Right atrium auricular region (tissue), 2 donors: Measurements from ENCODE around the gene RHOU. TPM values are rescaled to one million over a fixed set of nuclear protein-coding genes. Genes with fewer than 3 reads are reported as not detected.

Experiments
- DNase-seq: peaks from one replicate; pipeline ENCODE4 v3.0.0-alpha.2; 2019; ENCODE audit warnings: low spot score
- H3K27ac ChIP-seq, 2 donors: fragments of 200-600 bp; sonication (generic); 1 replicate in 1 of 2; 2 replicates in 1 of 2; pipeline ENCODE4 v1.5.1; 2016 to 2019
- H3K27me3 ChIP-seq, 2 donors: fragments of 200-600 bp; sonication (generic); one replicate each; pipeline versions ENCODE4 v1.5.1 to v1.6.0; 2017 to 2019
- H3K36me3 ChIP-seq: fragments of 200-600 bp; sonication (generic); one replicate; pipeline ENCODE4 v1.5.1; 2016
- H3K4me1 ChIP-seq, 2 donors: fragments of 200-600 bp; sonication (generic); one replicate each; pipeline versions ENCODE4 v1.5.1 to v1.6.0; 2017 to 2019
- H3K4me3 ChIP-seq, 2 donors: fragments of 200-600 bp; sonication (generic); 1 replicate in 1 of 2; 2 replicates in 1 of 2; pipeline ENCODE4 v1.5.1; 2017 to 2019; ENCODE audit warnings: mild to moderate bottlenecking in 1 of 2, moderate library complexity in 1 of 2
- H3K9me3 ChIP-seq, 2 donors: fragments of 200-600 bp; sonication (generic); one replicate each; pipeline ENCODE4 v1.5.1; 2019
- total RNA-seq, 2 donors: library from RNA; depleted of rRNA; stranded (reverse); fragments of >200 nt; gene quantifications; one replicate each; pipeline ENCODE4 v1.1.0, GENCODE V29; 2016
- TF ChIP-seq, protein P1 (sequence below), 2 donors: fragments of 200-600 bp; sonication (generic); IDR thresholded peaks; one replicate each; pipeline ENCODE4 v1.5.1; 2019; ENCODE audit warnings: antibody characterized with exemption in 2 of 2

The RHOU gene
- total RNA-seq, 2 donors from 2014 or later, result 6.0 to 12.2 TPM

DNA sequence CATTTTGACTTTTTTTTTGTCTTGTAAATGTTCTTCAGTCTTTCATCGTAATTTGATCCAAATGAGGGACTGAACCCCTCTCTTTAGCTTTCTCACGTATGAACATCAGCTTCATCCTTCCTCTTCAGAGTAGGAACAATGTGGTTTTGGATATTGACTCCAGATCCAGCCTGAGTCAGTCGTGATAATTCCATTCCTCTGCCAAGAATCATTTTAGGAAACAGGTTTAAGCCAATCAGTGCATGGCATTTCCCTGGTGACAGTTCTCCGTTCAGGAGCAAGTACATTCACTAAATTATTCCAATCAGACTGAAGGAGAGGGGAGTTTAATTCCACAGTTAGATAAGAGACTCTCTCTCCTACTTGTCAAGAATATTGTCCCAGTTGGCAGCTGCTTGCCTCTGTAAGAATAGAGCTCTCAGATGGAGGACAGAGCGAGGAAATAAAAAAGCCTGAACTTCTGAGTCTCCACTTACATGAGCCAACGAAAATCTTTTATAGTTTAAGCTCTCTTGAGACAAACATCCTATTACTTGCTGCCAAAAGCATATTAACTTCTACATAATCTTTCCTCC is 18.6 kb downstream of the RHOU start:
- peaks cover 0 to 3% of the 10 kb centered on the region in 2 donors for H3K9me3 ChIP-seq
- TF ChIP-seq, protein P1, sequence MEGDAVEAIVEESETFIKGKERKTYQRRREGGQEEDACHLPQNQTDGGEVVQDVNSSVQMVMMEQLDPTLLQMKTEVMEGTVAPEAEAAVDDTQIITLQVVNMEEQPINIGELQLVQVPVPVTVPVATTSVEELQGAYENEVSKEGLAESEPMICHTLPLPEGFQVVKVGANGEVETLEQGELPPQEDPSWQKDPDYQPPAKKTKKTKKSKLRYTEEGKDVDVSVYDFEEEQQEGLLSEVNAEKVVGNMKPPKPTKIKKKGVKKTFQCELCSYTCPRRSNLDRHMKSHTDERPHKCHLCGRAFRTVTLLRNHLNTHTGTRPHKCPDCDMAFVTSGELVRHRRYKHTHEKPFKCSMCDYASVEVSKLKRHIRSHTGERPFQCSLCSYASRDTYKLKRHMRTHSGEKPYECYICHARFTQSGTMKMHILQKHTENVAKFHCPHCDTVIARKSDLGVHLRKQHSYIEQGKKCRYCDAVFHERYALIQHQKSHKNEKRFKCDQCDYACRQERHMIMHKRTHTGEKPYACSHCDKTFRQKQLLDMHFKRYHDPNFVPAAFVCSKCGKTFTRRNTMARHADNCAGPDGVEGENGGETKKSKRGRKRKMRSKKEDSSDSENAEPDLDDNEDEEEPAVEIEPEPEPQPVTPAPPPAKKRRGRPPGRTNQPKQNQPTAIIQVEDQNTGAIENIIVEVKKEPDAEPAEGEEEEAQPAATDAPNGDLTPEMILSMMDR (IDR thresholded peaks at IDR 0.05), result no peak
- H3K36me3 ChIP-seq, result no peaks in the 10 kb centered on the region
- no peak overlapping the region for H3K4me3 ChIP-seq
- no peak for DNase-seq
- no peak overlapping the region for H3K27ac ChIP-seq
- H3K4me1 ChIP-seq, result no peaks in the 10 kb centered on the region
- H3K27me3 ChIP-seq, result no peaks in the 10 kb centered on the region

DNA sequence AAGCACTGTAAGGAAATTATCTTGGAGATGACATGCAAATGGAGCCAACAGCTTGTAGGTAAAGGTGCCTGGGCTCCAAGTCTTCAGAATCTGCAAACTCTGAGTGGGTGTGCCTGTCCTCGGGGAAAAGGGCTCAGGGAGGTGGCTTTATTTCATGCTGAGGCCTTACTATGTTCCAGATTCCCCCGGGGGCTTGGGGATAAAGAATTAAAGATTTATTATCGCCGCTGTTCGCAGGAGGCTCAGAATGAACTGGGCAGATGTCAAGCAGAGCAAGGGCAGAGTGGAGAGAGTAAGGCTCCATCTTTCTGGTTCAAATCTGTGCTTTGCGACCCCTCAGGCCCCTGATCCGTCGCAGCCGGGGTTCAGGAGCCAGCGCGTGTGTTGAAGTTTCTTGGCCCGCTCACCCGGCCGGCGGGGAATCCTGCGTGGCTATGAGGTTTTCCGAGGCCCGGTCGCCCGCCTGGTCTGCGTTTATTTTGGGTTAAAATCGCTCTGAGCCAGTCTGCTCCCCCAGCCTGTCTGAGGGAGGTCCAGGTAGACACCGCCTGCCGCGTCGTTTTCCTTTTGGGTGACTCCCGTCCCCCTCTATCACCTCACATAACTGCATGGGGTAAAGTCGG is 19.5 kb downstream of the RHOU start:
- TF ChIP-seq, protein P1 (IDR thresholded peaks at IDR 0.05), result no peak
- Histone ChIP-seq H3K4me1 (no peaks in the 10 kb centered on the region), H3K9me3 (peaks cover 0 to 3% of the 10 kb centered on the region in 2 donors), H3K27ac (no peak overlapping the region), H3K36me3 (no peaks in the 10 kb centered on the region), H3K27me3 (no peaks in the 10 kb centered on the region), H3K4me3 (no peak overlapping the region)
- DNase-seq, result no peak

DNA sequence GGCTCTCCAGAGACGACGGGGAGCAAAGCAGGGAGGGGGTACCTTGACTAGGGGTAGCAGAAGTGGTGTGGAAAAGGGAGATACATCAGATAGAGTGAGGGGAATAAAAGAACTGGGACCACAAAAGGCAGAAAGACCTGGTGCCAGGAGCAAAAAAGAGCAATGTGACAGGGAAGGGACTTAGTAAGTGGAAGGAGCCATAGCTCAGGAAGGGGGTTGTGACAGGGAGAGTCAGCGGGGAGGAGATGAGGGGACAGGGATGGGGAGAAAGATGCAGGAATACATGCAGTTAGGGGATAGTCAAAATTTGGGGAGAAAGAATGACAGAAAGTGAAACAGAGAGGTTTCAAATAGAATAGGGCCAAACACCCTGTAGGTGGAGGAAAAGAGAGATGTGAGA is 20.5 kb downstream of the RHOU start:
- H3K27me3 ChIP-seq, result no peaks in the 10 kb centered on the region

DNA sequence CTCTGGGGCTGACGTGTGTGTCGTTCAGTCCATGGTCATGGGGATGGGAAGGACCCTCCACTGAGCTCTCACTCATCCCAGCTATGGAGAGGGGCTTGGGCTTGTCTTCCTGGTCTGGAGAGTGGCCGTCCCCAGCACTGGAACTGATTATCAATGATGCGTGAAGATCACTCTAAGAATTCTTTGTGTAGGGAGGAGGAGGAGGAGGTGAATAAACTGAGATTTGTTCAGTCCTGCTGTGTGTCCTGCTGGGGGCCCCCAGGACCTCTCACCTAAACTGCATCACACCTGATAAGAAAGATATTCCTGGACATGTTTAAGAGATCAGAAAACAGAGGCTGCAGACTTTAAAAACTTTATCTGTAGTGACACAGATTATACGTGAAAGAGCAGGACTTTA is 21.2 kb downstream of the RHOU start:
- no peaks in the 10 kb centered on the region for H3K27me3 ChIP-seq
- no peaks in the 10 kb centered on the region for H3K4me1 ChIP-seq
- H3K36me3 ChIP-seq, result no peaks in the 10 kb centered on the region
- TF ChIP-seq, protein P1 (IDR thresholded peaks at IDR 0.05), result no peak
- DNase-seq, result no peak
- peaks cover 0 to 3% of the 10 kb centered on the region in 2 donors for H3K9me3 ChIP-seq
- H3K27ac ChIP-seq, result no peak overlapping the region
- H3K4me3 ChIP-seq, result no peak overlapping the region

More for the DNA sequence above, 20.5 kb downstream of the RHOU start:
- Histone ChIP-seq H3K9me3 (peaks cover 0 to 3% of the 10 kb centered on the region in 2 donors), H3K4me1 (no peaks in the 10 kb centered on the region), H3K27ac (no peak overlapping the region), H3K4me3 (no peak overlapping the region), H3K36me3 (no peaks in the 10 kb centered on the region)
- no peak for DNase-seq
- TF ChIP-seq, protein P1 (IDR thresholded peaks at IDR 0.05), result no peak

DNA sequence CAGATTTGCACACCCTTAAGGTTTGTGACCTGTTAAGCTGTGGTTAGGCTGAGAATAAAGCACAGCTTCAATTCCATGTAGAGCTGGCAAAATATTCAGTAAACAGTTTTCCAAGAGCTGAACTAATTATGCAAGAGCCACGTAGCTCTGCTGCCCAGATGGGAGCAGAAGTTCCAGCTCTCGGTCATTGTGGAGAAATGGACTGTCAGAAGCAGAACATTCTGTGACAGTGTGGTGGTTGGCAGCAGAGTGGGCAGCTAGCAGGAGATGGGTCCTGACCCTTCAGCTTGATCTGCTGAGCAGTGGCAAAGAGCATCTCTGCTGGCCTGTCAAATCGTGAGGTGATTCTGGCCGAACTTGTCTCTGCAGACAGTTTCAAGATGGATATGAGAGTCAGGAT is 23.2 kb downstream of the RHOU start:
- H3K4me3 ChIP-seq, result no peak overlapping the region
- no peak overlapping the region for H3K27ac ChIP-seq
- no peaks in the 10 kb centered on the region for H3K4me1 ChIP-seq
- peaks cover 0 to 3% of the 10 kb centered on the region in 2 donors for H3K9me3 ChIP-seq
- no peaks in the 10 kb centered on the region for H3K36me3 ChIP-seq
- DNase-seq, result no peak
- no peaks in the 10 kb centered on the region for H3K27me3 ChIP-seq
- TF ChIP-seq, protein P1 (IDR thresholded peaks at IDR 0.05), result no peak
